Liver (tissue), 9 donors: ENCODE data around the gene PUS1. TPM values are rescaled to one million over a fixed set of nuclear protein-coding genes. Genes with fewer than 3 reads are reported as not detected.

Experiments
- DNase-seq: peaks from one replicate; pipeline ENCODE4 v3.0.0-alpha.2; 2017; ENCODE audit warnings: low spot score
- H3K27ac ChIP-seq, 2 donors: one replicate each; pipeline ENCODE4 v1.7.0; 2013; ENCODE audit warnings: inconsistent platforms in 2 of 2, low read length in 2 of 2, control low read depth in 1 of 2, low read depth in 1 of 2, mild to moderate bottlenecking in 1 of 2
- H3K27me3 ChIP-seq, 4 donors: one replicate each; pipeline versions ENCODE4 v1.6.1 to v1.7.0; 2013; ENCODE audit warnings: low read length in 3 of 4, inconsistent platforms in 1 of 4, mild to moderate bottlenecking in 1 of 4, moderate library complexity in 1 of 4; ENCODE audit not compliant: control insufficient read depth in 4 of 4, insufficient read depth in 4 of 4
- H3K36me3 ChIP-seq, 4 donors: one replicate each; pipeline versions ENCODE4 v1.6.1 to v1.7.0; 2013; ENCODE audit warnings: low read length in 3 of 4, mild to moderate bottlenecking in 3 of 4, low read depth in 1 of 4, moderate library complexity in 1 of 4; ENCODE audit not compliant: control insufficient read depth in 4 of 4, insufficient read depth in 3 of 4
- H3K4me1 ChIP-seq, 4 donors: one replicate each; pipeline versions ENCODE4 v1.6.1 to v1.7.0; 2013; ENCODE audit warnings: low read length in 3 of 4, mild to moderate bottlenecking in 3 of 4, moderate library complexity in 1 of 4; ENCODE audit not compliant: control insufficient read depth in 4 of 4, insufficient read depth in 4 of 4
- H3K4me3 ChIP-seq, 3 donors: one replicate each; pipeline versions ENCODE4 v1.6.1 to v1.7.0; 2013; ENCODE audit warnings: low read length in 3 of 3, control low read depth in 1 of 3, low read depth in 1 of 3, mild to moderate bottlenecking in 1 of 3
- H3K9ac ChIP-seq, 2 donors: one replicate each; pipeline ENCODE4 v1.7.0; 2013; ENCODE audit warnings: low read length in 2 of 2, mild to moderate bottlenecking in 2 of 2, moderate library complexity in 2 of 2, control low read depth in 1 of 2, low read depth in 1 of 2
- H3K9me3 ChIP-seq, 4 donors: one replicate each; pipeline versions ENCODE4 v1.6.1 to v1.7.0; 2013; ENCODE audit warnings: low read length in 3 of 4; ENCODE audit not compliant: control insufficient read depth in 4 of 4
- ATF3 ChIP-seq: IDR thresholded peaks from 2 replicates; pipeline ENCODE4 v1.6.1; 2016; ENCODE audit warnings: antibody characterized with exemption
- CTCF ChIP-seq: fragments of 150-350 bp; IDR thresholded peaks from 2 replicates; pipeline ENCODE4 v1.5.1; 2017; ENCODE audit warnings: improper control_type of control experiment, low read depth, low read length; ENCODE audit not compliant: missing input control
- EGR1 ChIP-seq, 2 donors: IDR thresholded peaks; 2 replicates each; pipeline ENCODE4 v1.6.1; 2016 to 2018; ENCODE audit warnings: antibody characterized with exemption in 2 of 2, low read depth in 2 of 2
- FOXA2 ChIP-seq: IDR thresholded peaks from 2 replicates; pipeline ENCODE4 v1.6.1; 2016; ENCODE audit warnings: antibody characterized with exemption
- GABPA ChIP-seq, 2 donors: IDR thresholded peaks in 1 of 2; conservative IDR thresholded peaks in 1 of 2; 2 replicates each; pipeline ENCODE4 v1.6.1; 2016; ENCODE audit warnings: antibody characterized with exemption in 2 of 2, mild to moderate bottlenecking in 1 of 2, moderate library complexity in 1 of 2
- HNF4A ChIP-seq, 2 donors: conservative IDR thresholded peaks; 2 replicates each; pipeline ENCODE4 v1.6.1; 2016; ENCODE audit warnings: antibody characterized with exemption in 2 of 2, mild to moderate bottlenecking in 2 of 2
- HNF4G ChIP-seq: IDR thresholded peaks from 2 replicates; pipeline ENCODE4 v1.6.1; 2016; ENCODE audit warnings: antibody characterized with exemption
- JUND ChIP-seq, 2 donors: IDR thresholded peaks; 2 replicates each; pipeline ENCODE4 v1.6.1; 2016; ENCODE audit warnings: antibody characterized with exemption in 2 of 2
- MAX ChIP-seq: IDR thresholded peaks from 2 replicates; pipeline ENCODE4 v1.6.1; 2016; ENCODE audit warnings: antibody characterized with exemption
- NR2F2 ChIP-seq: IDR thresholded peaks from 2 replicates; pipeline ENCODE4 v1.6.1; 2016; ENCODE audit warnings: antibody characterized with exemption
- RAD21 ChIP-seq, 2 donors: IDR thresholded peaks; 2 replicates each; pipeline ENCODE4 v1.6.1; 2016; ENCODE audit warnings: antibody characterized with exemption in 2 of 2, mild to moderate bottlenecking in 2 of 2
- REST ChIP-seq: IDR thresholded peaks from 2 replicates; pipeline ENCODE4 v1.6.1; 2016; ENCODE audit warnings: antibody characterized with exemption, mild to moderate bottlenecking
- RXRA ChIP-seq, 2 donors: IDR thresholded peaks; 2 replicates each; pipeline ENCODE4 v1.6.1; 2017 to 2018; ENCODE audit warnings: antibody characterized with exemption in 2 of 2, mild to moderate bottlenecking in 1 of 2
- SP1 ChIP-seq: IDR thresholded peaks from 2 replicates; pipeline ENCODE4 v1.6.1; 2018; ENCODE audit warnings: antibody characterized with exemption, mild to moderate bottlenecking
- TAF1 ChIP-seq: conservative IDR thresholded peaks from 2 replicates; pipeline ENCODE4 v1.6.1; 2016; ENCODE audit warnings: antibody characterized with exemption, mild to moderate bottlenecking
- YY1 ChIP-seq: IDR thresholded peaks from 2 replicates; pipeline ENCODE4 v1.6.1; 2016; ENCODE audit warnings: antibody characterized with exemption, mild to moderate bottlenecking
- ZBTB33 ChIP-seq: IDR thresholded peaks from 2 replicates; pipeline ENCODE4 v1.6.1; 2016; ENCODE audit warnings: antibody characterized with exemption
- WGBS: extraction: QIAGEN DNeasy Blood & Tissue Kit; methylation state at CpG from one replicate; pipeline ENCODE4 v1.1.7; 2013; 5-methylcytosine and 5-hydroxymethylcytosine counted together
- polyA plus RNA-seq, 2 donors: library from polyadenylated mRNA; stranded (reverse) in 1 of 2; unstranded in 1 of 2; fragments of 200-250 nt in 1 of 2; fragments of >200 nt in 1 of 2; fragmentation: Nextera tagmentation in 1 of 2; extraction: Ambion mirVana in 1 of 2; gene quantifications; one replicate each; pipeline versions ENCODE4 v1.2.1 to v1.2.3, GENCODE V29; 2013 to 2015
- total RNA-seq, 2 donors: library from RNA; depleted of rRNA; stranded (reverse); fragments of >200 nt; gene quantifications; one replicate each; pipeline ENCODE4 v1.2.3, GENCODE V29; 2014
- donor health status: healthy.
- donor health status: healthy.
- donor health status: healthy.
- donor health status: healthy.
- donor health status: healthy.

PUS1 gene
- total and polyA plus RNA-seq, 4 donors = 6.1 to 24.4 (median 10.7) TPM

- Histone ChIP-seq H3K27ac (no peak overlapping the region), H3K27me3 (no peaks in the 10 kb centered on the region), H3K9me3 (no peaks in the 10 kb centered on the region), H3K9ac (no peak overlapping the region), H3K4me1 (peaks cover 0 to 9% (median 2%) of the 10 kb centered on the region in 4 donors), H3K36me3 (peaks cover 8 to 15% (median 10%) of the 10 kb centered on the region in 4 donors), H3K4me3 (no peak overlapping the region)
- 90% methylated on average over 13 of the region's 13 CpGs for WGBS
- TF ChIP-seq RXRA (IDR thresholded peaks at IDR 0.05) = no peak
- no peak for TF ChIP-seq CTCF
- TF ChIP-seq MAX = no peak
- no peak for TF ChIP-seq ZBTB33
- TF ChIP-seq HNF4G = no peak
- no peak for TF ChIP-seq EGR1 (IDR thresholded peaks at IDR 0.05; ENCODE audit: low read depth in 2 of 2)
- no peak for TF ChIP-seq SP1
- no peak for TF ChIP-seq GABPA (IDR thresholded peaks at IDR 0.05 in 1 of 2, conservative IDR thresholded peaks at IDR 0.05 in 1 of 2)
- TF ChIP-seq YY1 = no peak
- no peak for TF ChIP-seq RAD21 (IDR thresholded peaks at IDR 0.05)
- no peak for TF ChIP-seq HNF4A (conservative IDR thresholded peaks at IDR 0.05)
- no peak for TF ChIP-seq ATF3
- TF ChIP-seq FOXA2 = no peak
- TF ChIP-seq REST = no peak
- TF ChIP-seq TAF1 = no peak
- TF ChIP-seq NR2F2 = no peak
- TF ChIP-seq JUND (IDR thresholded peaks at IDR 0.05) = no peak
- no peak for DNase-seq
Measured at GRCh38 chr12:131903270-131904255, 25.5 kb upstream of the PUS1 start.
